Measurements from ENCODE around the gene BTNL2. TPM values are rescaled to one million over a fixed set of nuclear protein-coding genes. Genes with fewer than 3 reads are reported as not detected.

BTNL2 gene
- total RNA-seq, 1 donor from 2014 or later = not detected

GRCh38 chr6:32401284-32401963 is 5.6 kb downstream of the BTNL2 start:
- Histone ChIP-seq H3K27me3 (ENCODE audit: insufficient read depth, low read length) (peaks cover 13% of the 10 kb centered on the region), H3K79me2 (ENCODE audit: insufficient read depth, low read length) (no peaks in the 10 kb centered on the region), H4K20me1 (ENCODE audit: insufficient read depth, low read length) (no peaks in the 10 kb centered on the region), H3K4me1 (ENCODE audit: insufficient read depth, low read length) (no peaks in the 10 kb centered on the region), H3K4me3 (ENCODE audit: insufficient read depth, low read depth, low read length) (no peak overlapping the region), H3K9ac (ENCODE audit: low read length) (no peak overlapping the region), H3K9me3 (ENCODE audit: insufficient read depth, low read depth, low read length) (no peaks in the 10 kb centered on the region), H2AFZ (ENCODE audit: low read depth, low read length) (no peak overlapping the region), H3K4me2 (ENCODE audit: low read length) (no peak overlapping the region), H3K36me3 (ENCODE audit: insufficient read depth, low read length) (no peaks in the 10 kb centered on the region), H3K27ac (ENCODE audit: low read depth, low read length) (no peak overlapping the region)
- Mint-ChIP-seq H3K27ac (ENCODE audit: unreplicated experiment) (no peak overlapping the region), H3K4me1 (ENCODE audit: low read depth, unreplicated experiment) (peaks cover 4% of the 10 kb centered on the region), H3K9me3 (ENCODE audit: unreplicated experiment) (peaks cover 3% of the 10 kb centered on the region), H3K27me3 (ENCODE audit: low read depth, unreplicated experiment) (peaks cover 1% of the 10 kb centered on the region), H3K4me3 (ENCODE audit: unreplicated experiment) (no peak overlapping the region), H3K36me3 (ENCODE audit: low read depth, unreplicated experiment) (peaks cover 1% of the 10 kb centered on the region)
- DNase-seq (ENCODE audit: low read depth) = no peak
- no peak for FAIRE-seq
- TF ChIP-seq, protein P1, sequence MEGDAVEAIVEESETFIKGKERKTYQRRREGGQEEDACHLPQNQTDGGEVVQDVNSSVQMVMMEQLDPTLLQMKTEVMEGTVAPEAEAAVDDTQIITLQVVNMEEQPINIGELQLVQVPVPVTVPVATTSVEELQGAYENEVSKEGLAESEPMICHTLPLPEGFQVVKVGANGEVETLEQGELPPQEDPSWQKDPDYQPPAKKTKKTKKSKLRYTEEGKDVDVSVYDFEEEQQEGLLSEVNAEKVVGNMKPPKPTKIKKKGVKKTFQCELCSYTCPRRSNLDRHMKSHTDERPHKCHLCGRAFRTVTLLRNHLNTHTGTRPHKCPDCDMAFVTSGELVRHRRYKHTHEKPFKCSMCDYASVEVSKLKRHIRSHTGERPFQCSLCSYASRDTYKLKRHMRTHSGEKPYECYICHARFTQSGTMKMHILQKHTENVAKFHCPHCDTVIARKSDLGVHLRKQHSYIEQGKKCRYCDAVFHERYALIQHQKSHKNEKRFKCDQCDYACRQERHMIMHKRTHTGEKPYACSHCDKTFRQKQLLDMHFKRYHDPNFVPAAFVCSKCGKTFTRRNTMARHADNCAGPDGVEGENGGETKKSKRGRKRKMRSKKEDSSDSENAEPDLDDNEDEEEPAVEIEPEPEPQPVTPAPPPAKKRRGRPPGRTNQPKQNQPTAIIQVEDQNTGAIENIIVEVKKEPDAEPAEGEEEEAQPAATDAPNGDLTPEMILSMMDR (IDR thresholded peaks at IDR 0.05; ENCODE audit: insufficient read depth, low read depth, low read length) = no peak
- no peak for TF ChIP-seq EZH2 (IDR thresholded peaks at IDR 0.05; ENCODE audit: insufficient read depth, low read length)

GRCh38 chr6:32397252-32397920 is 9.6 kb downstream of the BTNL2 start:
- Histone ChIP-seq H4K20me1 (ENCODE audit: insufficient read depth, low read length) (no peaks in the 10 kb centered on the region), H3K9ac (ENCODE audit: low read length) (no peak overlapping the region), H3K79me2 (ENCODE audit: insufficient read depth, low read length) (no peaks in the 10 kb centered on the region), H3K4me2 (ENCODE audit: low read length) (no peak overlapping the region), H3K9me3 (ENCODE audit: insufficient read depth, low read depth, low read length) (no peaks in the 10 kb centered on the region), H3K36me3 (ENCODE audit: insufficient read depth, low read length) (no peaks in the 10 kb centered on the region), H3K27ac (ENCODE audit: low read depth, low read length) (no peak overlapping the region), H3K4me1 (ENCODE audit: insufficient read depth, low read length) (no peaks in the 10 kb centered on the region), H3K27me3 (ENCODE audit: insufficient read depth, low read length) (no peaks in the 10 kb centered on the region), H3K4me3 (ENCODE audit: insufficient read depth, low read depth, low read length) (no peak overlapping the region), H2AFZ (ENCODE audit: low read depth, low read length) (no peak overlapping the region)
- DNase-seq (ENCODE audit: low read depth) (no peak), FAIRE-seq (no peak)
- Mint-ChIP-seq H3K27me3 (ENCODE audit: low read depth, unreplicated experiment) (peaks cover 4% of the 10 kb centered on the region), H3K27ac (ENCODE audit: unreplicated experiment) (no peak overlapping the region), H3K36me3 (ENCODE audit: low read depth, unreplicated experiment) (peaks cover 1% of the 10 kb centered on the region), H3K4me1 (ENCODE audit: low read depth, unreplicated experiment) (peaks cover 6% of the 10 kb centered on the region), H3K9me3 (ENCODE audit: unreplicated experiment) (peaks cover 3% of the 10 kb centered on the region), H3K4me3 (ENCODE audit: unreplicated experiment) (no peak overlapping the region)
- TF ChIP-seq EZH2 (IDR thresholded peaks at IDR 0.05; ENCODE audit: insufficient read depth, low read length) = no peak
- TF ChIP-seq, protein P1 (IDR thresholded peaks at IDR 0.05; ENCODE audit: insufficient read depth, low read depth, low read length) = no peak

GRCh38 chr6:32396028-32396427 is 11.0 kb downstream of the BTNL2 start:
- Mint-ChIP-seq H3K36me3 (ENCODE audit: low read depth, unreplicated experiment) (peaks cover 1% of the 10 kb centered on the region), H3K27ac (ENCODE audit: unreplicated experiment) (no peak overlapping the region), H3K9me3 (ENCODE audit: unreplicated experiment) (peaks cover 3% of the 10 kb centered on the region), H3K4me1 (ENCODE audit: low read depth, unreplicated experiment) (peaks cover 6% of the 10 kb centered on the region), H3K27me3 (ENCODE audit: low read depth, unreplicated experiment) (peaks cover 4% of the 10 kb centered on the region), H3K4me3 (ENCODE audit: unreplicated experiment) (no peak overlapping the region)
- Histone ChIP-seq H3K27ac (ENCODE audit: low read depth, low read length) (no peak overlapping the region), H4K20me1 (ENCODE audit: insufficient read depth, low read length) (no peaks in the 10 kb centered on the region), H3K27me3 (ENCODE audit: insufficient read depth, low read length) (no peaks in the 10 kb centered on the region), H2AFZ (ENCODE audit: low read depth, low read length) (no peak overlapping the region), H3K4me2 (ENCODE audit: low read length) (no peak overlapping the region), H3K9ac (ENCODE audit: low read length) (no peak overlapping the region), H3K4me3 (ENCODE audit: insufficient read depth, low read depth, low read length) (no peak overlapping the region), H3K4me1 (ENCODE audit: insufficient read depth, low read length) (no peaks in the 10 kb centered on the region), H3K79me2 (ENCODE audit: insufficient read depth, low read length) (no peaks in the 10 kb centered on the region), H3K36me3 (ENCODE audit: insufficient read depth, low read length) (no peaks in the 10 kb centered on the region), H3K9me3 (ENCODE audit: insufficient read depth, low read depth, low read length) (no peaks in the 10 kb centered on the region)
- DNase-seq (ENCODE audit: low read depth) (no peak), FAIRE-seq (no peak)
- TF ChIP-seq, protein P1 (IDR thresholded peaks at IDR 0.05; ENCODE audit: insufficient read depth, low read depth, low read length) = no peak
- no peak for TF ChIP-seq EZH2 (IDR thresholded peaks at IDR 0.05; ENCODE audit: insufficient read depth, low read length)
